BLaER1 (cell line): ENCODE data around the gene RASSF10.

Experiments
- H3K27ac ChIP-seq: shearing (Covaris generic); formaldehyde crosslinking; 2 replicates; pipeline ENCODE4 v1.8.1; 2022
- H3K27me3 ChIP-seq: shearing (Covaris generic); formaldehyde crosslinking; 2 replicates; pipeline ENCODE4 v1.8.1; 2022
- H3K36me3 ChIP-seq: shearing (Covaris generic); formaldehyde crosslinking; 2 replicates; pipeline ENCODE4 v1.8.1; 2022
- H3K4me1 ChIP-seq: shearing (Covaris generic); formaldehyde crosslinking; 2 replicates; pipeline ENCODE4 v1.8.1; 2022
- H3K4me2 ChIP-seq: shearing (Covaris generic); formaldehyde crosslinking; 2 replicates; pipeline ENCODE4 v1.8.1; 2022
- H3K4me3 ChIP-seq: shearing (Covaris generic); formaldehyde crosslinking; 2 replicates; pipeline ENCODE4 v1.8.1; 2022
- H3K9ac ChIP-seq: shearing (Covaris generic); formaldehyde crosslinking; 2 replicates; pipeline ENCODE4 v1.8.1; 2022
- H3K9me3 ChIP-seq: shearing (Covaris generic); formaldehyde crosslinking; 2 replicates; pipeline ENCODE4 v1.8.1; 2022
- H4K20me1 ChIP-seq: shearing (Covaris generic); formaldehyde crosslinking; 2 replicates; pipeline ENCODE4 v1.8.1; 2022
- Cebpa-rat ChIP-seq: shearing (Covaris generic); IDR thresholded peaks from 2 replicates; pipeline ENCODE4 v1.8.1; 2022

RASSF10 gene

GRCh38 chr11:12973528-12974181 is 35.5 kb upstream of the RASSF10 start:
- no peak for TF ChIP-seq Cebpa-rat
- no peaks in the 10 kb centered on the region for H3K9me3 ChIP-seq
- no peak overlapping the region for H3K27ac ChIP-seq
- no peaks in the 10 kb centered on the region for H4K20me1 ChIP-seq
- no peak overlapping the region for H3K4me2 ChIP-seq
- H3K4me3 ChIP-seq, result no peak overlapping the region
- no peaks in the 10 kb centered on the region for H3K27me3 ChIP-seq
- 0 out of 2 replicates have a peak, but pooled peaks cover 5% of the 10 kb centered on the region for H3K4me1 ChIP-seq
- no peaks in the 10 kb centered on the region for H3K36me3 ChIP-seq
- H3K9ac ChIP-seq, result no peak overlapping the region

- Histone ChIP-seq H3K9ac (no peak overlapping the region), H3K36me3 (no peaks in the 10 kb centered on the region)
These were observed 33.9 kb upstream of the RASSF10 start for GRCh38 chr11:12975195-12975594.

GRCh38 chr11:12979928-12980689 is 29.0 kb upstream of the RASSF10 start:
- Histone ChIP-seq H3K27me3 (no peaks in the 10 kb centered on the region), H3K4me1 (peaks cover 13% of the 10 kb centered on the region), H3K27ac (no peak overlapping the region), H3K9ac (no peak overlapping the region), H4K20me1 (no peaks in the 10 kb centered on the region), H3K36me3 (no peaks in the 10 kb centered on the region), H3K9me3 (0 out of 2 replicates have a peak, but pooled peaks cover 2% of the 10 kb centered on the region), H3K4me3 (no peak overlapping the region), H3K4me2 (peak overlapping the region; percentile 30)
- TF ChIP-seq Cebpa-rat, result no peak

More at GRCh38 chr11:12975195-12975594, 33.9 kb upstream of the RASSF10 start:
- no peak for TF ChIP-seq Cebpa-rat
- Histone ChIP-seq H3K4me3 (no peak overlapping the region), H3K27me3 (no peaks in the 10 kb centered on the region), H3K9me3 (no peaks in the 10 kb centered on the region), H4K20me1 (no peaks in the 10 kb centered on the region), H3K27ac (no peak overlapping the region), H3K4me2 (no peak overlapping the region), H3K4me1 (peaks cover 10% of the 10 kb centered on the region)

- Histone ChIP-seq H4K20me1 (no peaks in the 10 kb centered on the region), H3K4me2 (no peak overlapping the region), H3K4me1 (peaks cover 13% of the 10 kb centered on the region), H3K4me3 (no peak overlapping the region), H3K36me3 (no peaks in the 10 kb centered on the region), H3K27me3 (no peaks in the 10 kb centered on the region), H3K9ac (no peak overlapping the region), H3K9me3 (0 out of 2 replicates have a peak, but pooled peaks cover 2% of the 10 kb centered on the region), H3K27ac (no peak overlapping the region)
- no peak for TF ChIP-seq Cebpa-rat
These were observed 27.2 kb upstream of the RASSF10 start for GRCh38 chr11:12981676-12982522.

GRCh38 chr11:12983336-12983735 is 25.8 kb upstream of the RASSF10 start:
- H3K36me3 ChIP-seq, result no peaks in the 10 kb centered on the region
- H3K4me3 ChIP-seq, result no peak overlapping the region
- H4K20me1 ChIP-seq, result no peaks in the 10 kb centered on the region
- peaks cover 11% of the 10 kb centered on the region for H3K4me1 ChIP-seq
- TF ChIP-seq Cebpa-rat, result no peak
- no peak overlapping the region for H3K4me2 ChIP-seq
- no peaks in the 10 kb centered on the region for H3K27me3 ChIP-seq
- H3K9ac ChIP-seq, result no peak overlapping the region
- H3K27ac ChIP-seq, result no peak overlapping the region
- H3K9me3 ChIP-seq, result peaks cover 9% of the 10 kb centered on the region; the same call in 1 of the 2 replicates

GRCh38 chr11:12986194-12986898 is 22.8 kb upstream of the RASSF10 start:
- peaks cover 5% of the 10 kb centered on the region; the same call in 1 of the 2 replicates for H3K36me3 ChIP-seq
- no peak overlapping the region for H3K4me2 ChIP-seq
- H3K27me3 ChIP-seq, result no peaks in the 10 kb centered on the region
- H3K9ac ChIP-seq, result no peak overlapping the region
- H3K27ac ChIP-seq, result no peak overlapping the region
- H3K4me3 ChIP-seq, result no peak overlapping the region
- H3K4me1 ChIP-seq, result peaks cover 13% of the 10 kb centered on the region
- peaks cover 26% of the 10 kb centered on the region for H3K9me3 ChIP-seq
- TF ChIP-seq Cebpa-rat, result no peak
- H4K20me1 ChIP-seq, result no peaks in the 10 kb centered on the region

GRCh38 chr11:12989428-12990161 is 19.5 kb upstream of the RASSF10 start:
- H3K4me3 ChIP-seq, result peak overlapping the region; percentile 49

GRCh38 chr11:12990162-12990480 is 19.0 kb upstream of the RASSF10 start:
- H3K27me3 ChIP-seq, result no peaks in the 10 kb centered on the region
- H3K4me3 ChIP-seq, result peak overlapping the region; percentile 49; the same call in 1 of the 2 replicates
- peaks cover 33% of the 10 kb centered on the region for H3K9me3 ChIP-seq
- H3K36me3 ChIP-seq, result peaks cover 5% of the 10 kb centered on the region; the same call in 1 of the 2 replicates
- no peak overlapping the region for H3K9ac ChIP-seq
- no peak overlapping the region for H3K4me2 ChIP-seq
- no peak for TF ChIP-seq Cebpa-rat
- no peaks in the 10 kb centered on the region for H4K20me1 ChIP-seq
- peaks cover 13% of the 10 kb centered on the region for H3K4me1 ChIP-seq
- H3K27ac ChIP-seq, result no peak overlapping the region

More at GRCh38 chr11:12989428-12990161, 19.5 kb upstream of the RASSF10 start:
- no peak overlapping the region for H3K9ac ChIP-seq
- no peak for TF ChIP-seq Cebpa-rat
- peaks cover 34% of the 10 kb centered on the region for H3K9me3 ChIP-seq
- H3K27ac ChIP-seq, result peak overlapping the region; percentile 52; the same call in 1 of the 2 replicates
- H3K27me3 ChIP-seq, result no peaks in the 10 kb centered on the region
- H3K4me2 ChIP-seq, result peak overlapping the region; percentile 47
- H3K36me3 ChIP-seq, result peaks cover 5% of the 10 kb centered on the region; the same call in 1 of the 2 replicates
- peaks cover 13% of the 10 kb centered on the region for H3K4me1 ChIP-seq
- no peaks in the 10 kb centered on the region for H4K20me1 ChIP-seq
